GM18858 (cell line): ENCODE results near the gene ECT2.
"Not testable (repeated sequence)": the region's sequence is repeated elsewhere in the genome, so short reads cannot be mapped to it uniquely, and the experiment has no call there.

Experiments used
- ATAC-seq: cut with Tn5 transposase; IDR thresholded peaks from one replicate; pipeline ENCODE4 v1.9.1; 2021; ENCODE audit not compliant: unreplicated experiment

The ECT2 gene

DNA sequence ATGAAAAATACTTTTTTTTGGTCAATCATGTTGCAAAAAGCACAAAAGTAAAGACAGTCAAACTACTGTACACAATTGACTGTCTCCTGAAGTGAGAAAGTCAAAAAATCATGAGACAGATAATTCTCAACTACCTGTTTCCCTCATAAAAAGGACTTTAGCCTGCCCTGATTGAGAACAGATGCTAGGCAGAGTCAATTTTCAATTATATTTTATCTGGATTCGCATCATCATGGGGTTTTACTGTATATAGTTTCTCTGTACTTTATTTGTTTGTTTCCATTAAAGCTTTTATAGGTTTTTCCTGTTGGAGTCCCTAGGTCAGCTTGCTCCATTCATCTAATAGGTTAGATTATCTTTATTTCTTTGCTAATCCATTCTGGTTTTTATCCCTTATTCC is 53.8 kb downstream of the ECT2 start:
- no peak for ATAC-seq

DNA sequence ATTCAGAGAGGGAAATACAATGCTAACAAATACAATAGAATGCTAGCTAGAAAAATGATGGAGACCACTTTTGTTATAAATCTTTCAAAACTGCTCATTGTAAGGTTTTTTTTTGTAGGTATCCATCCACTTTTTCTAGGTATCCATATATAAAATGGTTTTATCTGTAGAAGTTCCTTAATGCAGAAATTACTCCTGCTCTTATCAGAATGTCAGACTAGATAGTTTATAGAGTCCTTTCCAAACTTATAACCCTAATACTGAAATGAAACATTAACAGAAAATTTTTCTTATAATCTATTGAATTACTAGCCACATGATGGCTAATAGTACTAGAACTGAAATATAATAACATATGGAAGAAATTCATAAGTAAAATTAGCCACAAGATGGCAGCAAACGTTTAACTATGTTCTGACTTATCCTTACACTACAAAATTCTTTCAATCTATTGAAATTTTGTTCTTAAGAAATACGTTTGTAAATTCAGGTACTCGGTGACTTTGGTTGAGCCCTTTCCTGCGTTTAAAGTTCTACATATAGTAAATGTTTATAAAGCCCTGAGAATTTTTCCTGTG is 58.5 kb downstream of the ECT2 start:
- peak; percentile 59 for ATAC-seq

DNA sequence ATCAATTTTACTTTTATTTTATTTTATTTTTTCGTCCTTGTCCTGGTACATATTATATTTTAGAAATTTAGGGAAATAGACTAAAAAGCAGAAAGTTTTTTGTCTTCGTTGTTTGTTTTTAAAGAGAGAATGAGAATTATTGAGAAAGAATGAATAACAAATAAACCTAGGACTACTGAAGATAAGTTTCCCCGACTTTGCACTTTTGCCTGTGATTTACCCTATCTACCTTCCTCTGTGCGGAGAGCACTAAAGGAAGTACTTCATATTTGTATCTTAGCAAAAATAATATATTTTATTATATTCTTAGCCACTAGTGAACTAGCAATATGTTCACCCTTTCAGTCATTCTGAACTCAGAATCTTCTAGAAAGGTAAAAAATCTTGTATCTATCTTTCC is 60.6 kb downstream of the ECT2 start:
- ATAC-seq, result no peak

DNA sequence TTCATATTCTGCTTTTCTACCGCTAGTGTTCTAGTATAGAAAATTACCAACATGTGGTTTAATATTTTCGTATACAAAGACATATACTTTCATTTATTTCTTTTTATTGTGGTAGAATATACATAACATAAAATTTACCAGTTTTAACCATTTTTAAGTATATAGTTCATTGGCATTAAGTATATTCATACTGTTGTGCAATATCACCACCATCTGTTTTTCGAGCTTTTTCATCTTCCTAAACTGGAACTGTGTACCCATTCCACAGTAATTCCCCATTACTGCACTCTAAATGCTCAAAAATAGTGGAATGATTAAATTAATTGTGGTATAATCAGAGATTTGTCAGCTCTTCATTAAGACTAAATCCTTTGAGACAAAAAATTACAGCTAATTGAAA is 62.9 kb downstream of the ECT2 start:
- ATAC-seq, result no peak

DNA sequence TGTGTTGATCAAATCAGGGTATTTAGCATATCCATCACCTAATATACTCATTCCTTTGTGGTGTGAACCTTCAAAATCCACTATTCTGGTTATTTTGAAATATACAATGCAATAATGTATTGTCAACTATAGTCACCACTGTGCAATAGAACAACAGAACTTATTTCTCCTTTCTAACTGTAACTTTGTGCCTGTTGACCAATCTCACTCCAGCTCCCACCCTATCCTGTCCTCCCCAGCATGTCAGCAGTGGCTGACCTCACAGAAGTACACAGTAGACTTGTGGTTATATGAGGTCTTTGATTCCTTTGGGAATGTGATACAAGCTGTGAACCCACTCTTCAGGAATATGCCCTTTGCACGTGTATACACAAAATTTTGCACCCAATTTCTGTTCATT is 64.2 kb downstream of the ECT2 start:
- ATAC-seq, result no peak

DNA sequence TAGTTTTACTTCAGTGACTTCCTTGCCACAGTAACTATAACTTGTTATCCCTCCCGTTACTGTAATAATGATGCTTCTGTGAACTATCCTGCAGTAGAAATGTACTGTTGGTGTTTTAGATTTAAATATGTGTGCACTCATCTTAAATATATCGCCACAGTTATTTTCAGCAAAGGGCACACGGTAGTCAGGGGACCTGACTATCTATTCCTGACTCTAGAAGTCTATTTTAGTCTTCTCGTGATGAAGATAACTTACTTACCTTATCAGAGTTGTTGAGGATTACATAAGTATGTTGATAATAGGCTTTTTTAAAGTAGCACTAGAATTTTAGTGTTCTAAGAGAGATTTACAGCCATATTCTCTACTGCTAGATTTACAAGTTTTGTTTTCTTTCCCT is 65.3 kb downstream of the ECT2 start:
- no peak for ATAC-seq

DNA sequence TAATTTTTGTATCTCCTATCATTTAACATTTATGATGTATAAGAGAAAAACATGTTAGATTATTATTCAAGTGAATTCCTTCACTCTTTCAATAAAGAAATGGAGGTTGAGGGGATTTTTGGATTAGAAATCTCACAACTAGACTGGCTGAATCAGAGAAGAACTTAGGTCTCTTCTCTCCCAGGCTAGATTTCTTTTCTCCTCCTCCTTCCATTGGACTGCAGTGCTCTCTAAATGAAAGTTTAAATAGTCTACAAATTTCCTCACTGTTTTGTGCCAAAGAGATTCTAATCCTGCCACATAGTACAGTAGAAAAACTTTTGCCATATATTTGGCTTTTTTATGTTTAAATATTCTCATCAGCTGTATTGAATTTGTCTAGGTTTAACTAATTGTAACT is 65.8 kb downstream of the ECT2 start:
- ATAC-seq, result no peak

DNA sequence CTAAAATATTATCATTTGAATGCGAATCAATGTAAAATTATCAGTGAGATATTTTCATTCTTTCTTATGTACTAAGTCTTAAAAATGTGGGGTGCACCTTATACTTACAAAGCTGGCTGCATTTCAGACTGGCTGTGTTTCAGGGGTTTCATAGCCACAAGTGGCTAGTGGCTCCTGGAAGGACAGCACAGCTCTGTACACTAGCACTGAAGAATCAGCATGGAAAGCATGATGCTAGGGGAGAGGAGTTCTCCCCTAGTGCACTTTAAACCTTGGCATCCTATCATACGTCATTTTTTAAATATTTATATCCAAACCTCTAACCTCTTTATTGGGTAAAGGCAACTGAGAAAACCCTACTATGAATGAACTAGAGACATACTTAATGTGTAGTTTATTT is 66.4 kb downstream of the ECT2 start:
- no peak for ATAC-seq

DNA sequence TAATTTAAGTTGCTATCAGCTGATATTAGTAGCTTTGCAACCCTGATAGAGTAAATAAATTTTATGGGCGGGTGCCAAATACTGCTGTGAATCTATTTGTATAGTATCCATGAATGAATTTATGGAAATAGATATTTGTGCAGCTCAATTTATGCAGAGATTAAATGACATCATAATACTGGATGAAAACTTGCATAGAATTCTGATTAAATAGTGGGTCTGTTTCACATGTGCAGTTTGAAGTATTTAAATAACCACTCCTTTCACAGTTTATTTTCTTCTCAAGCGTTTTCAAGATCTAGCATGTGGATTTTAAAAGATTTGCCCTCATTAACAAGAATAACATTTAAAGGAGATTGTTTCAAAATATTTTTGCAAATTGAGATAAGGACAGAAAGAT is 70.0 kb downstream of the ECT2 start:
- ATAC-seq, result no peak

DNA sequence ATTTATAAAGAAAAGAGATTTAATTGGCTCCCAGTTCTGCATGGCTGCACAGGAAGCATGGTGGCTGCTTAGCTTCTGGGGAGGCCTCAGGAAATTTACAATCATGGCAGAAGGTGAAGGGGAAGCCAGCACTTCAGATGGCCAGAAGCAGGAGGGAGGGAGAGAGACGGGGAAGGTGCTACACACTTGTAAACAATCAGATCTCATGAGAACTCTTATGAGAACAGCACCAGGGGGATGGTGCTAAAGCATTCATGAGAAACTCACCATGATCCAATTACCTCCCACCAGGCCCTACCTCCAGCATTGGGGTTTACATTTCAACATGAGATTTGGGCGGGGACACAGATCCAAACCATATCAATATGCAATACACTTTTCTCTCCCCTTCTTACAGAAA is 73.7 kb downstream of the ECT2 start:
- ATAC-seq, result no peak

DNA sequence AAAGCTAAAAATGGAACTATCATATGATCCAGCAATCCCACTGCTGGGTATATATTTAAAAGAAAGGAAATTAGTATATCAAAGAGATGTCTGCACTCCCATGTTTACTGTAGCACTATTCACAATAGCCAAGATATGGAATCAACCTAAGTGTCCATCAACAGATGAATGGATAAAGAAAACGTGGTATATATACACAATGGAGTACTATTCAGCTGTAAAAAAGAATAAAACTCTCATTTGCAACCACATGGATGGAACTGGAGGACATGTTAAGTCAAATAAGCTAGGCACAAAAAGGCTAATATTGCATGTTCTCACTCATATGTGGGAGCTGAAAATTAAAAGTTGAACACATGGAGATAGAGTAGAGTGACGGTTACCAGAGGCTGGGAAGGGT is 76.7 kb downstream of the ECT2 start:
- not testable (repeated sequence) for ATAC-seq

DNA sequence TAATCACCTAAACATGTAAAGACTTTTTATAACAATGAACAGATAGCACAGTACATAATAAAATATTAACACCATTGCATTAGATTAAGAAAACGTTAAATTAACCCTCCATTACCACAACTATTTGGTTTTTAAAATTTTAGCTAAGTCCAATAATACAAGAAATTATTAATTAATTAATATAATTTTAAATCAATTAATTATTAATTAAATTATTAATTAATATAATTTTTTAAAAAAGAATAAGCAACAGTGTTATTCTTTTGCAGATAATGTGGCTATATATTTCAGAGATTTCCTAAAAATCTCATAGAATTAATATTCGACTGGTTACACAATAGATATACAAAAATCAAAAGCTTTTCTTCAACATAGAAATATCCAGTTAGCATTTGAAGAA is 82.5 kb downstream of the ECT2 start:
- ATAC-seq, result no peak

DNA sequence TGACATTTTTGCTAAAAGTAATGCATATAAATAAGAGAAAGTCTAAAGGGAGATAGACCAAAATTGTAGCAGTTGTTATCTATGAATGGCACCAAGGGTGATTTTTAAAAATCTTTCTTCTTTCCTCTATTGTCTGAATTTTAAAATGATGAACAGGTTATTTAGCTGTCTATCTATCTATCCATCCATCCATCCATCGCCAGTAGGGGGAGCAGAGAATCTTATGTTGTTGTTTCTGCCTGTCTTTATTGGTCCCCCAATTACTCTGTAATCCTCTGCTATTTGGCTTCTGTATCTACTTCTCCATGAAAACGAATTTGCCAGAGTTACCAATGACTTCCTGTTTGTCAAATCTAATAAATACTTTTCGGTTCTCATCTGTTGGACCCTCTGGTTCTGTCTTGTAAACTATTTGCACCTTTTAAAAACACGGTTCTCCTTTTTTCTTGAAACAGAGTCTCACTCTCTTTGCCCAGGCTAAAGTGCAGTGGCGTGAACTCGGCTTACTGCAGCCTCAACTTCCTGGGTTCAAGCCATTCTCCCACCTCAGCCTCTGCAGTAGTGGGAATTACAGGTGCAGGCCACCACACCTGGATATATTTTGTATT is 86.0 kb downstream of the ECT2 start:
- no peak for ATAC-seq

DNA sequence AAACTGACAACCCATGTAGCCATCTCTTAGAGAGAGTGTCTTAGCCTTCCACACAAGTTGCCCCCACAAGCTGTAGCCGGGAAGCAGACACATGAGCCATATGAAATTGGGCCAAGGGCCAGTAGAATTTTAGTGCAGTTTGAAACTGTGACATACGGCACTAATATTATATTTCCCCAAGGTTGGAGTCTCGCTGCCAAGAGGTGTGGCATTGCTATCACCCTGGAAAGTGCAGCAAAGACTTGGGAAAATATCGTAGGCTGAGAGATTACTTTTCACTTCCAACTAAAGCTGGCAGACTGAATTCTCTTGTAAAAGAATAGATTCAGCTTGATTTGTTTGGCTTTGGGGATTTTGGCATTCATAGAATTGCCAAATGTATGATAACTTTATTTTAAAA is 89.2 kb downstream of the ECT2 start:
- ATAC-seq, result no peak

DNA sequence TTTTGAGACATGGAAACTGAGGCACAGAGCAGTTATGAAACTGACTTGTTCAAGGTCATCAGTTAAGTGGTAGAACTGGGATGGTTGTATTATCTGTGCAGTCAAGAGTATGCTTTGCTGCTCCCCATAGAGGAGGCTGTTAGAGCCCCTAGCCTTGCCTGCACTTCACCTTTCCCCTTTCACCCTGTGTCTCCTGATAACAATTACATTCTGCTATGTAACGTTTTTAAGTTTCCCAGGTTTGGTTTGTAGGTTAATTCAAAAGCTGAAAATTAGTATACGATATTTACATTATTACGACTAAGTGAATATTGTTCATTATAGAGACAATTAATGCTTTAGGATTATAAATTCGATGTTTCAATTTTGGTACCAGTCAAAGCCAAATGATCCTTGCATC is 89.9 kb downstream of the ECT2 start:
- no peak for ATAC-seq

DNA sequence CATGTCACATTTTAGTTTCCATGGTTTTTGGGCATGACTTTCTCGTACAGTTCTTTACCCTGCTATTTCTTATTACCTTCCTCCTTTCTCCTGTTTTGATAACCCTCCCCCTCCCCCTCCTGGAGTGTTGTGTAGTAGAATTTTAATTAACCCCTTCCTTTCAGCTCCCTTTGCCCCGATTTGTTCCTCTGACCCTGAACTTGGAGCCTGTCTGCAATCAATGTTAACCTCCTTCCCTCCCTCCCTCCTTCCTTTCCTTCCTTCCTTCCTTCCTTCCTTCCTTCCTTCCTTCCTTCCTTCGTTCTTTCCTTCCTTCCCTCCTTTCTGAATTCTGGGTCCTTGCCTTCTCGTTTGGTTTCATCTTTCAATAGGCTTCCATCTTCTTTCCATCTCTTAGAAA is 90.4 kb downstream of the ECT2 start:
- ATAC-seq, result no peak

DNA sequence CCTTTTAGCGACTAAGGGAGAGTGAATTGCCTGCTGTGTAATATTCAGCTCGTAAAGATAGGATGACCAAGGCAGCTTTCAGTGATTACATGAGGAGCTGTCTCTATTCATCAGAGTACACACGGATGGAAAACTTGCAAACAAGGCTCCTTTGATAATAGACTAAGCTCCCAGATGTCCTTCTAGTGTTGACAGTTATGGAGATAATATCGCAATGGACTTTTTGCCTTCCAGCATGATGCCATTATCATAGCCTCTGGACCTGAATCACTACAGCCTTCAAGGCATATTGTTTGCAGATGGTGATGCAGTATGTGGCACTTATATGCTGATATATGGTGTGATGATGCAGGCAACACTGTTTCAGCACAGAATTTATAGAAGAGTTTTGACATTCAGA is 93.9 kb downstream of the ECT2 start:
- no peak for ATAC-seq

DNA sequence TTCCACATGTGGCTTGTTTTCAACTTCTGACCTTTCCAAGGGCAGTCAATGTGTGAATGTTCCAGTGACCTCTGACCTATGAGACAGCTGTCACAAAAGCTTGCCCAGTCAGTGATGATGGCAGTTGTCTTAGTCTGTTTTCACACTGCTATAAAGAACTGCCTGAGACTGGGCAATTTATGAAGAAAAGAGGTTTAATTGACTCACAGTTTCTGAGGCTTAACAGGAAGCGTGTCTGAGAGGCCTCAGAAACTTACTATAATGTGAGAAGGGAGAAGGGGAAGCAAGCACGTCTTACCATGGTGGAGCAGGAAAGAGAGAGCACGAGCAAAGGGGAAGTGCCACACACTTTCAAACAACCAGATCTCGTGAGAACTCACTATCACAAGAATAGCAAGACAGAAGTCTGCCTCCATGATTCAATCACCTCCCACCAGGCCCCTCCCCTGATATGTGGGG is 95.6 kb downstream of the ECT2 start:
- peak; percentile 78 for ATAC-seq

DNA sequence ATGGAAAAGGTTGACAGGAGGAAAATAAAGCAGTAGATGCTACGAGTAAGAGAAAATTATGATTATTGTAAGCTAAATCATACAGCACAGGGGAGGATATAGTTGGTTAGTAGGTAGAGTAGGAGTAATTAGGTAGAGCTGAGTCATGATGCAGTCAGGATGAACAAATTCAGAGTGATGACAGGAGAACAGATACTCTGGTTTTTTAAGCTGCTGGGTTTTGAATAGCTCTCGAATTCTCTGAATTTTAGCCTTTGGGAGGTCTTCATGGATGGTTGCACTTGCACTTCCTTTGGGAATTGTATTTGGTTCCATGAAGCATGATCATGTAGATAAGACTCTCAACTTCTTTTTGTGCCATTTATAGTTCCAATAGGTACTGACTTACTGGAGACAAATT is 96.2 kb downstream of the ECT2 start:
- ATAC-seq, result no peak

DNA sequence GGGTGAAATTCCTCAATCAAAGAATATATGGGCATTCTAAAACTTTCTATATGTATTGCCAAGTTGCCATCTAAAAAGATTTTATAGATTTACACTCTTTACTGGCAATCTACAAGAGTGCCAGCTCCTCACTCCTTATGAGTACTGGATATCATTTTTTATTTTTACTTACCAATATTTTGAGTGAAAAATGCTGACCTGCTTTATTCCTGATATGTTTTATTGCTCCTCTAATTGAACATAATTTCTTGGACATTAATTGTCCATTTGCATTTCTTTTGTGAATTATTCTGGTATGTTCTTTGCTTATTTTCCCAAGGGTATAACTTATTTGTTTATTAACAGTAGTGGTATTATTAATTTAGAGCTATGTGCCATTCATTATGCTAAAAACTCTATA is 96.8 kb downstream of the ECT2 start:
- no peak for ATAC-seq

DNA sequence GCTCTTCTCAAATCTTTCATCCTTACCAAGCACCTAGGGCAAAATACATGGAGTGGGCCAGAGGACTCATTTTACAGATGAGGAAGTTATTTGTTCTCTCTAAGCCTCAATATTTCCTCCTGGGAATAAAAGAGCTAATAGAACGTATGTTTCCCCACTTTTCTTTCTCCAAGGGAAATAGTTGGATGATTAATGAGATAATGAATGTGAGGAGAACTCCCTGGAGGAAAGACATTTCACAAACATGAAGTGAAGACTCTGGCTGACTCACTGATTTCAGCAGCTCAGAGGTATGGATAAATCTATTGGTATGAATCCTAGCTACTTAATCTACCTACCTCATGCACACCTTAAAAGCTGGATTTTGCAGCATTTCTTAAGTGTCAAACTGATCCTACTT is 98.4 kb downstream of the ECT2 start:
- no peak for ATAC-seq

DNA sequence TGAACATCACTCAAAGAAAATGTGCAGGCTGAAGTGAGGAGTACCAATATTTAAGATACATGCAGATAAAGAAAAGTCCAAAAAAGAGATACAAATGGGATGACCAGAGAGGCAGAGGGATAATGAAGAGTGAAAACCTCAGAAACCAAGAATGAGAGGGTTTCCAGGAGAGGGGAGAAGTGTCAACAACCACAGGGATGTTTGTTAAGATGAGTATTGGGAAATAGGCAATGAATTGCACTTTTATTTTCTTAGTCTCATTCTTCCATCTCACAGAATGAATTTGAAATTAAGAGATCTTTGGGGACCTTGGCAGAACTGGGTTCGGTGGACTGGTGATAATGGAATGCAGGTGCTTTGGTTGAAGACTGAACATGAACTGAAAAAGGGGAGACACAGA is 102.5 kb downstream of the ECT2 start:
- no peak for ATAC-seq

DNA sequence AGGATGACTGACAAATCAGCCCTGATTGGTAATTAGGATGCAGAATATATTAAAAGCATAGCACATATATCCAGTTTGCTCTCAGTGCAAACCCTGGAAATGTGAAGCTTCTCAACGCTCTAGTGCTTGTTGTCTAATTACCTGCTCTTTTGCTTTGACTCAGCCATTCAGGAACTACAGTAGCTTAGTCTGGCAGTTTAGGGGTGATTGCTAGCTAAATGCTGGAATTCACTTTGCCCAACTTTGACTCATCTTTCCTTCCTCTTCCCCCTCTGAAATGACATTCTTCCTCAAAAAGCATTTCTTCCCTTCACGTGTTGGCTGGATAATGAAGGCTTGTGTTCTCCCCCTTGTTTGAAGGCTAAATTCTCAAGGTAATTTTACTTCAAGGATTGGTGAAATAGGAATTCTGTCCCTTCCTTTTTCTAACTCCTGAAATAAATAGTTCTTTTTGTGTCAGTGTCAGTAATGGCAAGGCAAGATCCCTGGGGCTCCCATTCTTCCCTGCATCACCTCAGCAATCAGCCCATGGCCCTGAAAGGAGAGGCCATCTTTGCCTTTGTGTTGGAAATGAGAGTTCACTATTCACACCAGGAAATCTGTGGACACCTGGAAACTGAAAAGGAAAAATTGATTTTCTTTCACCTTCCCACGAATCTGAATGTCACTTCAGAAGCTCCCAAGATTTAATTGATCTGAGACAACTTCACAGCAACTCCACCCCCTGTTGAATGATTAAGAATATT is 103.6 kb downstream of the ECT2 start:
- ATAC-seq, result no peak
